H1 (cell line): ENCODE measurements around the gene SEL1L2. TPM values are rescaled to one million over a fixed set of nuclear protein-coding genes. Genes with fewer than 3 reads are reported as not detected.

ENCODE experiments used
- CTCF ChIA-PET: fragments of 300-600 bp; sonication (Branson Sonifier 250); formaldehyde crosslinking; loops from one replicate; lab custom pipeline; 2021; ENCODE audit not compliant: partially characterized antibody; lab: Charles Lee
- POLR2A ChIA-PET: fragments of 300-600 bp; sonication (Branson Sonifier 250); formaldehyde crosslinking; loops from one replicate; lab custom pipeline; 2021; ENCODE audit warnings: inconsistent platforms; ENCODE audit not compliant: partially characterized antibody; lab: Charles Lee
- DNase-seq, 2 experiments: peaks; one replicate each; pipeline versions ENCODE4 v3.0.0 to v3.0.0-alpha.2; 2010 to 2022; ENCODE audit warnings: low spot score in 2 of 2, low read depth in 1 of 2, mixed read lengths in 1 of 2
- FAIRE-seq: peaks from 2 replicates; lab custom pipeline; 2011; peaks lifted over from hg19 to GRCh38; lab: Jason Lieb, UNC
- H2AFZ ChIP-seq: 2 replicates; pipeline ENCODE4 v1.8.1; 2012; ENCODE audit warnings: low read length, inconsistent platforms
- H2AK5ac ChIP-seq: 2 replicates; pipeline ENCODE4 v1.6.1; 2013; ENCODE audit warnings: low read depth, low read length
- H2BK120ac ChIP-seq: replicated peaks from 2 replicates; pipeline ENCODE3; 2013; ENCODE audit warnings: low read depth, low read length, inconsistent platforms
- H2BK12ac ChIP-seq: 2 replicates; pipeline ENCODE4 v1.6.1; 2013; ENCODE audit warnings: low read depth, low read length
- H2BK15ac ChIP-seq: 2 replicates; pipeline ENCODE4 v1.6.1; 2013; ENCODE audit warnings: low read length
- H2BK20ac ChIP-seq: 2 replicates; pipeline ENCODE4 v1.6.1; 2013; ENCODE audit warnings: low read length
- H2BK5ac ChIP-seq: 2 replicates; pipeline ENCODE4 v1.6.1; 2013; ENCODE audit warnings: low read depth, low read length
- H3K14ac ChIP-seq: 2 replicates; pipeline ENCODE4 v1.6.1; 2013; ENCODE audit warnings: inconsistent platforms; ENCODE audit not compliant: insufficient read length
- H3K18ac ChIP-seq: 2 replicates; pipeline ENCODE4 v1.6.1; 2013; ENCODE audit warnings: low read length; ENCODE audit errors: extremely low read depth
- H3K23ac ChIP-seq: 2 replicates; pipeline ENCODE4 v1.6.1; 2013; ENCODE audit warnings: inconsistent platforms; ENCODE audit not compliant: insufficient read length
- H3K23me2 ChIP-seq: 2 replicates; pipeline ENCODE4 v1.6.1; 2013; ENCODE audit warnings: low read depth, low read length
- H3K27ac ChIP-seq: 2 replicates; pipeline ENCODE4 v1.6.1; 2011; ENCODE audit warnings: low read depth, low read length, inconsistent platforms
- H3K27me3 ChIP-seq, 4 experiments: replicated peaks in 1 of 4; 1 replicate in 1 of 4; 2 replicates in 3 of 4; pipeline versions ENCODE4 v1.6.1 to v1.8.1; 2011 to 2013; ENCODE audit warnings: low read length in 3 of 4, mild to moderate bottlenecking in 3 of 4, inconsistent platforms in 2 of 4, mixed read lengths in 2 of 4, moderate library complexity in 1 of 4; ENCODE audit not compliant: control insufficient read depth in 3 of 4, insufficient read depth in 3 of 4; ENCODE audit errors: extremely low read depth in 1 of 4
- H3K36me3 ChIP-seq, 4 experiments: 2 replicates each; pipeline versions ENCODE4 v1.6.1 to v1.8.1; 2011 to 2013; ENCODE audit warnings: mild to moderate bottlenecking in 4 of 4, low read length in 3 of 4, moderate library complexity in 2 of 4, control low read depth in 1 of 4, inconsistent platforms in 1 of 4; ENCODE audit not compliant: insufficient read depth in 4 of 4, control insufficient read depth in 2 of 4
- H3K4ac ChIP-seq: replicated peaks from 2 replicates; pipeline ENCODE3; 2013; ENCODE audit warnings: low read length, low read depth, mixed read lengths, inconsistent platforms; ENCODE audit not compliant: insufficient read length
- H3K4me1 ChIP-seq, 4 experiments: replicated peaks in 1 of 4; 1 replicate in 1 of 4; 2 replicates in 3 of 4; pipeline versions ENCODE4 v1.6.1 to v1.8.1; 2011 to 2013; ENCODE audit warnings: low read length in 3 of 4, inconsistent platforms in 2 of 4, mixed read lengths in 1 of 4; ENCODE audit not compliant: insufficient read depth in 4 of 4, control insufficient read depth in 3 of 4
- H3K4me2 ChIP-seq, 2 experiments: 2 replicates each; pipeline versions ENCODE4 v1.6.1 to v1.8.1; 2011 to 2013; ENCODE audit warnings: low read depth in 2 of 2, low read length in 2 of 2, control low read depth in 1 of 2, inconsistent platforms in 1 of 2, mild to moderate bottlenecking in 1 of 2; ENCODE audit not compliant: insufficient read depth in 1 of 2
- H3K4me3 ChIP-seq, 4 experiments: fragments of 200-600, 300-600 bp in 1 of 4; sonication (generic), shearing (Covaris generic), sonication (Bioruptor Twin) in 1 of 4; 2 replicates each; pipeline versions ENCODE4 v1.5.1 to v1.8.1; 2011 to 2016; ENCODE audit warnings: low read length in 4 of 4, low read depth in 3 of 4, control low read depth in 2 of 4, inconsistent platforms in 2 of 4, mild to moderate bottlenecking in 2 of 4, mixed read lengths in 1 of 4, moderate library complexity in 1 of 4; ENCODE audit not compliant: insufficient read depth in 2 of 4; ENCODE audit errors: extremely low read depth in 1 of 4
- H3K56ac ChIP-seq: replicated peaks from 2 replicates; pipeline ENCODE3; 2013; ENCODE audit warnings: low read depth, mild to moderate bottlenecking, mixed read lengths, low read length, inconsistent platforms; ENCODE audit not compliant: insufficient read length
- H3K79me1 ChIP-seq: 2 replicates; pipeline ENCODE4 v1.6.1; 2013; ENCODE audit warnings: low read depth, low read length, control low read depth
- H3K79me2 ChIP-seq, 2 experiments: 2 replicates each; pipeline versions ENCODE4 v1.6.1 to v1.8.1; 2012 to 2013; ENCODE audit warnings: low read length in 2 of 2, mild to moderate bottlenecking in 2 of 2, inconsistent platforms in 1 of 2; ENCODE audit not compliant: insufficient read depth in 2 of 2, control insufficient read depth in 1 of 2
- H3K9ac ChIP-seq, 4 experiments: replicated peaks in 1 of 4; 1 replicate in 1 of 4; 2 replicates in 3 of 4; pipeline versions ENCODE4 v1.6.1 to v1.8.1; 2011 to 2013; ENCODE audit warnings: low read depth in 3 of 4, low read length in 3 of 4, control low read depth in 2 of 4, mild to moderate bottlenecking in 2 of 4, moderate library complexity in 2 of 4, inconsistent platforms in 1 of 4; ENCODE audit errors: extremely low read depth in 1 of 4
- H3K9me3 ChIP-seq, 2 experiments: 2 replicates each; pipeline versions ENCODE4 v1.6.1 to v1.8.1; 2012 to 2013; ENCODE audit warnings: mild to moderate bottlenecking in 2 of 2, moderate library complexity in 2 of 2, control low read depth in 1 of 2, inconsistent platforms in 1 of 2, low read depth in 1 of 2, low read length in 1 of 2, mixed read lengths in 1 of 2; ENCODE audit not compliant: insufficient read depth in 2 of 2
- H4K20me1 ChIP-seq, 2 experiments: replicated peaks in 1 of 2; 2 replicates each; pipeline versions ENCODE3 to v1.8.1; 2011 to 2013; ENCODE audit warnings: inconsistent platforms in 2 of 2, low read length in 2 of 2, mild to moderate bottlenecking in 1 of 2; ENCODE audit not compliant: insufficient read depth in 2 of 2, control insufficient read depth in 1 of 2
- H4K5ac ChIP-seq: 2 replicates; pipeline ENCODE4 v1.6.1; 2013; ENCODE audit warnings: low read length, low read depth, mixed read lengths, inconsistent platforms; ENCODE audit not compliant: insufficient read length
- H4K8ac ChIP-seq: 2 replicates; pipeline ENCODE4 v1.8.0; 2013; ENCODE audit warnings: mild to moderate bottlenecking, moderate library complexity, low read length, inconsistent platforms; ENCODE audit not compliant: insufficient read depth; ENCODE audit errors: extremely low read depth
- H4K91ac ChIP-seq: replicated peaks from 2 replicates; pipeline ENCODE3; 2013; ENCODE audit warnings: low read length, mixed read lengths, inconsistent platforms; ENCODE audit not compliant: insufficient read length
- BCL11A ChIP-seq, 2 experiments: IDR thresholded peaks; one replicate each; pipeline ENCODE4 v1.6.1; 2011; ENCODE audit warnings: low read depth in 2 of 2, low read length in 2 of 2, mild to moderate bottlenecking in 2 of 2
- CHD1 ChIP-seq: IDR thresholded peaks from 2 replicates; pipeline ENCODE4 v1.6.1; 2012; ENCODE audit warnings: low read depth, low read length, improper control_type of control experiment
- EP300 ChIP-seq, 2 experiments: IDR thresholded peaks; 1 replicate in 1 of 2; 2 replicates in 1 of 2; pipeline ENCODE4 v1.6.1; 2011 to 2012; ENCODE audit warnings: low read depth in 2 of 2, low read length in 2 of 2, mild to moderate bottlenecking in 2 of 2, borderline replicate concordance in 1 of 2, inconsistent platforms in 1 of 2, moderate library complexity in 1 of 2
- GABPA ChIP-seq: IDR thresholded peaks from 2 replicates; pipeline ENCODE4 v1.6.1; 2011; ENCODE audit warnings: mild to moderate bottlenecking, low read length, moderate library complexity, borderline replicate concordance; ENCODE audit not compliant: insufficient read depth
- JUND ChIP-seq: IDR thresholded peaks from 2 replicates; pipeline ENCODE4 v1.6.1; 2011; ENCODE audit warnings: mild to moderate bottlenecking, improper control_type of control experiment, low read length
- KDM4A ChIP-seq: IDR thresholded peaks from one replicate; pipeline ENCODE4 v1.7.1; 2012; ENCODE audit warnings: low read depth, mild to moderate bottlenecking, moderate library complexity, low read length, inconsistent platforms; ENCODE audit not compliant: severe bottlenecking
- MAFK ChIP-seq: IDR thresholded peaks from 2 replicates; pipeline ENCODE4 v1.6.1; 2012; ENCODE audit warnings: low read depth, mild to moderate bottlenecking, improper control_type of control experiment, low read length
- POLR2A ChIP-seq, 2 experiments: IDR thresholded peaks; 1 replicate in 1 of 2; 2 replicates in 1 of 2; pipeline ENCODE4 v1.6.1; 2011; ENCODE audit warnings: low read depth in 2 of 2, low read length in 2 of 2, mild to moderate bottlenecking in 2 of 2; ENCODE audit errors: control extremely low read depth in 1 of 2
- POLR2AphosphoS5 ChIP-seq: IDR thresholded peaks from 2 replicates; pipeline ENCODE4 v1.6.1; 2011; ENCODE audit warnings: low read depth, low read length
- RAD21 ChIP-seq, 2 experiments: IDR thresholded peaks in 1 of 2; conservative IDR thresholded peaks in 1 of 2; 2 replicates each; pipeline ENCODE4 v1.6.1; 2011; ENCODE audit warnings: low read depth in 2 of 2, low read length in 2 of 2, improper control_type of control experiment in 1 of 2, inconsistent platforms in 1 of 2, mild to moderate bottlenecking in 1 of 2, moderate library complexity in 1 of 2
- SUZ12 ChIP-seq: fragments of 200-600 bp; sonication (generic); IDR thresholded peaks from 2 replicates; pipeline ENCODE4 v1.6.1; 2012; ENCODE audit warnings: mild to moderate bottlenecking, inconsistent platforms, low read length, moderate library complexity, mixed read lengths
- TCF12 ChIP-seq: IDR thresholded peaks from 2 replicates; pipeline ENCODE4 v1.6.1; 2011; ENCODE audit warnings: low read depth, mild to moderate bottlenecking, low read length
- YY1 ChIP-seq: IDR thresholded peaks from 2 replicates; pipeline ENCODE4 v1.6.1; 2011; ENCODE audit warnings: low read depth, mild to moderate bottlenecking, low read length
- WGBS, 2 experiments: shearing (Covaris generic) in 1 of 2; methylation state at CpG; one replicate each; pipeline versions ENCODE4 v1.1.6 to v1.1.7; 2013 to 2015; ENCODE audit warnings: low lambda C conversion rate in 2 of 2, mixed read lengths in 2 of 2, inconsistent platforms in 1 of 2, low coverage in 1 of 2, missing lambda C conversion rate in 1 of 2; ENCODE audit not compliant: insufficient replicate concordance in 2 of 2, insufficient coverage in 1 of 2, insufficient read length in 1 of 2; ENCODE audit errors: extremely low coverage in 1 of 2, missing lambda C conversion rate in 1 of 2; 5-methylcytosine and 5-hydroxymethylcytosine counted together
- polyA plus RNA-seq, 7 experiments: library from polyadenylated mRNA; depleted of rRNA in 3 of 7; stranded (reverse) in 5 of 7; unstranded in 2 of 7; fragments of >200 nt in 5 of 7; fragments of 200-250 nt in 2 of 7; gene quantifications; 1 replicate in 5 of 7; 2 replicates in 1 of 7; 4 replicates in 1 of 7; pipeline versions ENCODE4 v1.2.1 to v1.2.3, GENCODE V29; 2011 to 2013; ENCODE audit warnings: missing spikeins in 2 of 7, mixed read lengths in 2 of 7
- total RNA-seq: library from RNA; stranded (reverse); fragmentation: NEBNext Ultra II Directional; extraction: Animal tissue kit (Norgen Biotek cat#: 25700); gene quantifications from 2 replicates; pipeline ENCODE4 v1.2.1, GENCODE V29; 2021

SEL1L2 gene
- total and polyA plus RNA-seq, 2 of the 8 experiments (the other 6 are each of a cell fraction or from before 2014, with no cell fraction given) = not detected

GRCh38 chr20:13928901-13929300 lies 61.5 kb downstream of the SEL1L2 start:
- H3K36me3 ChIP-seq = no peaks in the 10 kb centered on the region
- no peak overlapping the region for H3K14ac ChIP-seq
- H2BK120ac ChIP-seq = no peak overlapping the region
- POLR2A ChIA-PET = interaction anchor here (0.5 kb wide), 1 partner anchor 301 kb away, joined by 3 read pairs; no protein-coding TSS in a partner anchor
- CTCF ChIA-PET = interaction anchor here (1.0 kb wide), 1 partner anchor 46 kb away, joined by 3 read pairs; no protein-coding TSS in a partner anchor
- H3K4me3 ChIP-seq = no peak overlapping the region
- H2AK5ac ChIP-seq = no peak overlapping the region
- no peak overlapping the region for H2BK5ac ChIP-seq
- no peak overlapping the region for H2AFZ ChIP-seq
- TF ChIP-seq POLR2AphosphoS5 (no peak), GABPA (no peak), KDM4A (no peak), JUND (no peak), BCL11A (IDR thresholded peaks at IDR 0.05; ENCODE audit: low read depth in 2 of 2, low read length in 2 of 2) (no peak), RAD21 (IDR thresholded peaks at IDR 0.05 in 1 of 2, conservative IDR thresholded peaks at IDR 0.05 in 1 of 2; ENCODE audit: low read depth in 2 of 2, low read length in 2 of 2) (no peak), TCF12 (no peak), POLR2A (IDR thresholded peaks at IDR 0.05; ENCODE audit: control extremely low read depth in 1 of 2, low read depth in 2 of 2, low read length in 2 of 2) (no peak), CHD1 (no peak), YY1 (no peak), MAFK (no peak), EP300 (IDR thresholded peaks at IDR 0.05; ENCODE audit: borderline replicate concordance in 1 of 2, low read depth in 2 of 2, low read length in 2 of 2) (no peak), SUZ12 (no peak)
- TF ChIP-seq, all 59 proteins: peak for 0
- no peak overlapping the region for H3K18ac ChIP-seq
- WGBS, 2 experiments = 89% methylated on average over 5 of the region's 5 CpGs; no CpG with 5 or more reads in 1 of the 2 experiments
- H4K91ac ChIP-seq = no peak overlapping the region
- H3K4me2 ChIP-seq = no peak overlapping the region
- no peak overlapping the region for H2BK20ac ChIP-seq
- no peaks in the 10 kb centered on the region for H4K20me1 ChIP-seq
- FAIRE-seq (no peak), DNase-seq (no peak)
- no peaks in the 10 kb centered on the region for H3K23me2 ChIP-seq
- no peak overlapping the region for H3K23ac ChIP-seq
- H3K9ac ChIP-seq = no peak overlapping the region
- H3K56ac ChIP-seq = no peak overlapping the region
- no peak overlapping the region for H4K8ac ChIP-seq
- no peaks in the 10 kb centered on the region for H3K79me2 ChIP-seq
- H3K79me1 ChIP-seq = no peaks in the 10 kb centered on the region
- no peaks in the 10 kb centered on the region for H3K4me1 ChIP-seq
- H3K9me3 ChIP-seq = no peaks in the 10 kb centered on the region
- no peak overlapping the region for H3K4ac ChIP-seq
- no peak overlapping the region for H3K27ac ChIP-seq
- no peaks in the 10 kb centered on the region for H3K27me3 ChIP-seq
- no peak overlapping the region for H4K5ac ChIP-seq
- H2BK12ac ChIP-seq = no peak overlapping the region
- H2BK15ac ChIP-seq = no peak overlapping the region
